HuH-7.5 (cell line): Measurements from ENCODE around the gene COMMD4.

Experiments
- DNase-seq: peaks from one replicate; pipeline ENCODE4 v3.0.0; 2011; ENCODE audit warnings: low spot score

COMMD4 gene

GRCh38 chr15:75356517-75356916, 20.7 kb downstream of the COMMD4 start:
- no peak for DNase-seq

DNA sequence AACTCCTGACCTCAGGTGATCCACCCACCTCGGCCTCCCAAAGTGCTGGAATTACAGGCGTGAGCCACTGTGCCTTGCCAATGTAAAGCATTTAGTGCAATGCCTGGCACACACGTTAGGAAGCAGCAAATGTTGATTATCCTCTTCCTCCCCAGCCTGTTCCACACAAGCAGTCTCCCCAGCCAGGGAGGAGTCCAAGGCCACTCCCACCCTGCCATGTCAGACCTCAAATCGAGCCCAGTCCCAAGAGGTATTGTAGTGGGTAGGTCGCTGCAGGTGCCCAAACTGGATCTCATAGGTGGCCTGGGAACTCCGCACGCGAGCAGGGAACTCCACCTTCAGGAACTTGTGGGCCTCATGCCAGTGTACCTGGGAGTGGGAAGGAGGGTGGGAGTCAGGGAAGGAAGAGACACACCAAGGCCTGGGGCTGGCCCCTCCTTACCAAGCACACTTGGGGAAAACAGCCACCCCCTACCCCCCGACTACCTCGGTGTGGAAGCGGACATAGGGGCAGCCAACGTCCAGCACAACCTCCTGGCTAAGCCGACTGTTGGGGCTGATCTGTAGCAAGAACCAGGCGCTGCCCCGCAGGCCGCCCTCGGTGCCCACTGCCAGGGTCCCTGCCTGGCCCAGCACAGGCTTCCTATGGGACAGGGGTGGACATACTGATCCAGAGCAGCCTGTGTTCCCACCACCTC, 22.3 kb downstream of the COMMD4 start:
- no peak for DNase-seq

GRCh38 chr15:75358771-75359536, 23.1 kb downstream of the COMMD4 start:
- DNase-seq: no peak

DNA sequence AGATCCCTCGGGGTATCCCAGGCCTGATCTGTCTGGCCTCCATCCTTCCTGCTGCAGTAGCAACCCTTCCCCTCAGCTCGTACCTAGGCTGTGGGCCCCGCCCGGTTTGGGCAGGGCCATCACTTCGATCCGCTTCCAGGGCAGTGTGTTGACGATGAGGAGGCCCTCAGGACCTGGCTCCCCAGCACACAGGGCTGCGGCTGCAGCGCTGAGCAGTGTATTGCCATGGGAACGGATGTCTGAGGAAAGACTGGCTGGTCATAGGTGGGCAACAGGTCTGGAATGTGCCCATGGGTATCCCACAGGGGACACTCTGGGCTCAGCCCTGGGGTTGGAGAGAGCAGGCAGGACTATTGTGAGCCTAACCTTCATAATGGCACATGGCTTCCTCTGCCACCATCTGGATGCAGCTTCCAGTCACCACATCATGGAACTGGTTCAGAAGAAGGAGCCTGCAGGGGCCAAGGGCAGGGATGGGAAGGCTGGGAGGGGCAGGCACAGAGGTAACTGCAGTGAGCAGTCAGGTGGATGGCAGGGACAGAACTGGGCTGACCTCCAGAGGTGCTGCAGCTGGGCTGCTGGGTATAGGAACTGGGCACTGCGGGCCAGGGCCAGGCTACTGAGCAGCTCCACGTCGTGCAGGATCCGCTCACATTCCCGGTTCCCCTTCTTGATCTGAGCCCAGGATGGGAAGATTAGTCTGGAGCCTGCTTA, 23.8 kb downstream of the COMMD4 start:
- DNase-seq: no peak

DNA sequence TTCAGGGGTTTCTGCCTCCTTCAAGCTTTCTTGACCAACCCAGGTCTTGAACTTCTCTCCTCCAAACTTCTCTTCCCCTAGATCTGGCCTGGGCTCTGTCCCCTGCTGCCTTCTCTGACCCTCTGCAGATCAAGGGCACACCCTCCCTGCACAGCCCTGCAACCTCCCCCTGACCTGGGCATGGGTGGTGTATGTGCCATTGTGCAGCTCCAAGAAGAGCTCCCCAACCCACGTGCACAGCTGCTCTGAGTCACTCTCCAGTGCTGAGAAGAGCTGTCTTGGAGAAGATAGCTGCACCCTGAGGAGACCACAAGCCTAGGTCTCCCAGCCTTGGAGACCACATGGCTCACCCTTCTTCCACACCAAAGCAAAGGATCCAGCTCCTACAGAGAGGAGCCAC, 24.5 kb downstream of the COMMD4 start:
- DNase-seq: no peak

- DNase-seq: no peak
These were observed 25.0 kb downstream of the COMMD4 start for GRCh38 chr15:75360856-75361255.

- no peak for DNase-seq
These were observed 25.6 kb downstream of the COMMD4 start for GRCh38 chr15:75361361-75361988.

DNA sequence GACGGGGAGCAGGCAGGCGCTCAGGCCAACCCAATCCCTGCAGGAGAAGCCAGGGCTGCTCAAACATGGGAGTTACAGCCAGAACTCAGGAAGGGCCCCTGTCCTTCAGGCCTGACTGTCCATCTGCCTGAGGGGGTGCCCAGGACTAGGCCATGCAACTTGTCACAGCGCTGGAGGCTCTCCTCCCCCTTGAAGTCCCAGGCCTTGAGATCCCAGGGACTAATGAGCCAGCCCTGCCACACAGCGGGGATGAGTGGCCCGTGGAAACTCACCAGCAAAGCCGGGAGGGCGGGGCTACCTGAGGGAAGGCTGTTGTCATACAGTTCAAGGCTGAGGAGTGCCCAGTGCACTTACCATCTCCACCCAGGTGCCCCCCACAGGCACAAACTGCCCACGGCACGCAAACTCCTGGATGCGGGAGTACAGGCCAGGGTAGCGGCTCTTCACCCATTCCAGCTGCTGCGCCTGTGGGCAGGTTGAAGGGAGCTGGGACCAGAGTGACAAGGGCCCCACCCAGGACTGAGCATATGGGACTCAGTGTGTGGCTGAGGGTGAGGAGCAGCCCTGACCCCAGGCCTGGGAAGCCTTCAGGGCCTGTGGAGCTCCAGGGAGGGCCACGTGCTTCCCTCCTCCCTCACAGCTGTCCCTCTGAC, 26.3 kb downstream of the COMMD4 start:
- no peak for DNase-seq

DNA sequence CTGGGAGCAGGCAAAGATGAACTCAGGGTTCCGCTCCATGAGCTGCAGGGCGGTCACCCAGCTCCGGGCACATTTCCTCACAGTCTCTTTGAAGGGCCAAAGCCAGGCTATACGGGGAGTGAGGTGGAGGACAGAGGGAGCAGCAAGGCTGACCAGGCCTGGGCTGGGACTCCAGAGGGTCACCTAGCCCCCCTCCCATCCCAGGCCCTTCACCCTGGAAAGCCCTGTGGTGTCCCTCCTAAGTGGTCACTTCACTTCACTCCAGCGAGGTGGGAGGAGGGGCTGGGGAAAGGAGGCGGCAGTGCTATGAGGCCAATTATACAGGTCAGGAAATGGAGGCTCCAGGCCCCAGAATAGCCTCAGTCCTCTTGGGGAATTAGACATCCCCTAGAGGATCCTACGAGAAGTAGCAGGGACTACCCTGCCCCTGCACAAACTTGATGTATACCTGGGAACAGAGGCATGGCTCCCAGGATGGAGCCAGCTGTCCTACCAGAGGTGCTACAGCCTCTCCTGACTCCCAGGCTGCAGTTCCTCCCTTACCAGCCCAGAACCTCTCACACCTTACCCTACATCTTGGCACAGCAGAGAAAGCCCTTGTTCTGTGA, 26.9 kb downstream of the COMMD4 start:
- DNase-seq: no peak

DNA sequence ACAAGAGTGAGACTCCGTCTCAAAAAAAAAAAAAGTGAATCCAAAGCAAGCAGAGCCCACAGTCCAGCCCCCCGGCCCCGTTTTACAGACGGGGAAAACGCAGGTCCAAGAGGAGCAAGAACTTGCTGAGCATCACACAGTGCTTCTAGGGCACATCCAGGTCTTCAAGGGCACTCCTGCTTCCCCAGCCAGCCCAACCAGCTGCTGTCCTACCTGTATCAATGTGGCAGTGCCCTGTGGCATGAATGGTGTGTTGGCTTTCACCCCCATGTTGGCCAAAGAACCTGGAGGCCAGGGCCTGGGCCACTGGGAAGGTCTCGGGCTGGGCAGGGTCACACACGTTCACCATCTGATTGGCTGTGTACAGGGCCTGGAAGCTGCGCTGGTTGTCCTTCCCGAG, 27.9 kb downstream of the COMMD4 start:
- DNase-seq: no peak

- DNase-seq: no peak
These were observed 29.0 kb downstream of the COMMD4 start for GRCh38 chr15:75364881-75365280.

DNA sequence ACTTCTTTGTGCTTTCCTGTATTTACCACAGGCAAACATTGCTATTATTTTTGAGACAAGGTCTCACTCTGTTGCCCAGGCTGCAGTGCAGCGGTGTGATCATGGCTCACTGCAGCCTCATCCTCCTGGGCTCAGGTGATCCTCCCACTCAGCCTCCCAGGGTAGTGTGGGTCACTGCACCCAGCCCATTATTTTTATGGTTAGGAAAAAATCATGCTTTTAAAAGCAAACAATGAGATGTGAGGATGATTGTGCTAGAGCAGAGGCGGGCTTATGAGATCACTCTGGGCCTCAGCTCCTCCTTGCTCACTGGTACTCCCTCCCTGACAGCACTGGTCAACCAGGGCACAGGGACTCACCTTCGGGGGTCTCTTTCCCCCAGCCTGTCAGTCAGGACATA, 30.3 kb downstream of the COMMD4 start:
- no peak for DNase-seq

DNA sequence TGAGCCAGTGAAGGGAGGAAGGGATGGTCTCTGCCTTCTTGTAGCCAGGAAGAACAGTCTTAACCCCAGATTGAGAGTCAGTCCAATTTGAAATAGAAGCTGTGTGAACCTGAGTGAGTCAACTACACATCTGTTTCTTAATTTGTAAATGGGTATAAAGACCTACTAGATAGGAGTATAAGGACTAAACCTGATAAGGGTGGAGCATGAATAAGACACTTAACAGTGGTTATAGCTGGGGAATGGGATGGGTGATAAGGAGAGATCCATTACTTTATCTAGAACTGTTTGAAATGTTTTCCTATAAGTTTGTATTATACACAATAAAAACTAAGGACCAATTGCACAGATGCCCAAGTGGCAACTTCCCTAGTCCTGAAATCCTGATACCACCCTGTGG, 31.1 kb downstream of the COMMD4 start:
- DNase-seq: no peak

DNA sequence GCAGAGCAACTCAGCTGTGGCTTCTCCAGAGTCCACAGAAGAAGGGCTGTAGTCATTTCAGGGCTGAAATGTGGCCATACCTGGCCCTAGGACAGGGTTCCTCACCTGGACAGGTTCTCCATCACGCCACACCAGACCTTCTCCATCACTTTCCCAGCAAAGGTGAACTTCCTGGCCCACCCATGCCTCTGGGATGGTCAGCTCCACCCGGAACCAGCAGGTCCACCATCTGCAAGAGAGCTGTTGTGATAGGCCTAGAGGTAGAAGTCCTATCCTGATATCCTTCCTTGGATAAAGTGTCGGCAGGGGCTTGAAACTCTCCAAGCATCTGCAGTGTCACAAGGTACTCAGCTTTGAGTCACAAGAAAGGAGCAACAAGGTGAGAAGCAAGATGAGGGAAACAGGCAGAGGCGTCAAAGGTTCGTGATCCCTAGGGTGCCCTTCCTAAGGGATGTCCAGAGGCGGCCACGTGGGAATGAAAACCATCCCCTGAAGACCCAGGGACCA, 31.6 kb downstream of the COMMD4 start:
- DNase-seq: no peak

DNA sequence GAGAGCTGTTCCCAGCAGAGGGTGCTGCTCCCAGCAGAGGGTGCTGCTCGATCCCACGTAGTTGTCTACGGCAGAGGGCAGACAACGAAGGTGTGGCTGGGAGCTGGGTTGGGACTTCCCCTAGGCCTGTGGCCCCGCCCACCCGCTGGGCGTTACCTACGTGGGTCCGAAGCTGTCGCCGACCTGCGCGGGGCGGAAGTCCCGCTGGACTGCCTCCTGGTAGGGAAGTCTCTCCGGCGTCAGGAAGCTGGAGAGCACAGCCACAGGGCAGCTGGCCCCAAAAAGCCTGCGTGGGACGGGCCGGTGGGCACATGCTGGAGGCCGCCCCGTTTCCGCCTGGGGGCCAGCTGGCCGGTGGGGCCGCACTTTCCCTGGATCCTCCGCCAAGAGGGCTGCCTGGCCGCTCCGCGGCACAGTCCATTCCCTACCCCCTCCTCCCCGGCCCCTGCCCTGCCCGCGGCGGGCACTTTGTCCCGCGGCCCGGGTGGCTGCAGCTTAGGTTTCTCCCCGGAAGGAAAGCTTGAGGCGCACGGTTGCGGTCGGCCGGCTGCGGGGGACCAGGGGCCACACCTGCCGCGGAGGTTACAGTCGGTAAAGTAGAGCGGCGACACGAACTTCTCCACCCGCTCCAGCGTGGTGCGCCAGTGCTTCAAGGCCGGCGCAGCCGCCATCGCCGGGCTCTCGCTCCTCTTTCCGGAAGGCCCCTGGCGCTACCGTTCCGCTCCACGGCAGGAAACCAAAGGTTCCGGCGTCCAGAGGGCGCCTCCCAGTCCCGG, 32.2 kb downstream of the COMMD4 start, which contains the start of gene MAN2C1:
Gene MAN2C1 (minus strand): TSS at position 695 of the 776 bp plus-strand sequence. CDS start 24 bp downstream, at position 671.
- DNase-seq: peak; percentile 98

- no peak for DNase-seq
These were observed 32.9 kb downstream of the COMMD4 start for GRCh38 chr15:75368689-75369239.

DNA sequence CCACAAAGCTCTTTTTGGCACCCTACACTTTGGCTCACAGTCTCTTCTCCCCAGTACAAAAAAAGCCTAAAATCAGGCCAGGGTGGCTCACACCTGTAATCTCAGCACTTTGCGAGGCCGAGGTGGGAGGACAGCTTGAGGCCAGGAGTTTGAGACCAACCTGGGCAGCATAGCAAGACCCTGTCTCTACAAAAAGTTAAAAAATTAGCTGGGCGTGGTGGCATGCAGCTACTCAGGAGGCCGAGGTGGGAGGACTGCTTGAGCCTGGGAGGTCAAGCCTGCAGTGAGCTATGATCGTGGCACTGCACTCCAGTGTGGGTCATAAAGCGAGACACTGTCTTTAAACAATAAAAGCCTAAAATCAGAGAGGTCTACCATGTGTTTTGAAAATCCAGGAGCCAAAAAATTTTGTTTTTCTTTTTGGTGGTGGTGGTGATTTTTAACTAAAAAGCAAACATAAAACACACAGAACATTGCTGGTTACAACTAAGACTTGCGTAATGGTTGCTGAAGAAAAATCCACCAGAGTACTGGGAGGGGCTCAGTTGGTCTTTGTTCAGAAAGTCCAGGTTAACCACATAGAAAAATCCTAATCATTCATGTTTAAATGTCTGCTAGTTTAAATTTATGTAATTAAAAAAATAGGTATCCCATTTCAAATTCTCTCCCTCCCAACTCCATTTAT, 34.2 kb downstream of the COMMD4 start:
- no peak for DNase-seq

- DNase-seq: no peak
These were observed 35.6 kb downstream of the COMMD4 start for GRCh38 chr15:75371486-75371885.

GRCh38 chr15:75371901-75372688, 36.2 kb downstream of the COMMD4 start:
- no peak for DNase-seq
